CD4-positive, alpha-beta T cell treated with Interferon gamma for 1 hour (primary cell): Measurements from ENCODE around the gene ADAMTSL2.

Experiments used
- DNase-seq: peaks from one replicate; pipeline ENCODE4 v3.0.0-alpha.2; 2020

Gene ADAMTSL2

DNA sequence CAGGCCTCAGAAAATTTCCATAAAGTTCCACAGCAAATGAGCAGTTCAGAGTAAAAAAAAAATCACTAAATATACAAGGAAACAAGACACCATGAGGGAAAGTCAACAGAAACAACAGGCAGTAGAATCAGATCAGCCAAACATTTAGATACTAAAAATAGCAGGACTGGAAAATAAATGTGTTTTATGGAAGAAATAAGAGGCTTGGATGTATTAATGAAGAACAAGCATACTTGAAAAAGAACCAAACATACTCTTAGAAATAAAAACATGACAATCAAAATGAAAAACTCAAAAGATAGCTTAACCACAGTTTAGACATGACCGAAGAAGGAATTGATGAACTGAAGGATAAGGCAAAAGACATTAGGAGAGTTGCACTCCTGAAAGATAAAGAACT is 32.4 kb upstream of the ADAMTSL2 start:
- no peak for DNase-seq

DNA sequence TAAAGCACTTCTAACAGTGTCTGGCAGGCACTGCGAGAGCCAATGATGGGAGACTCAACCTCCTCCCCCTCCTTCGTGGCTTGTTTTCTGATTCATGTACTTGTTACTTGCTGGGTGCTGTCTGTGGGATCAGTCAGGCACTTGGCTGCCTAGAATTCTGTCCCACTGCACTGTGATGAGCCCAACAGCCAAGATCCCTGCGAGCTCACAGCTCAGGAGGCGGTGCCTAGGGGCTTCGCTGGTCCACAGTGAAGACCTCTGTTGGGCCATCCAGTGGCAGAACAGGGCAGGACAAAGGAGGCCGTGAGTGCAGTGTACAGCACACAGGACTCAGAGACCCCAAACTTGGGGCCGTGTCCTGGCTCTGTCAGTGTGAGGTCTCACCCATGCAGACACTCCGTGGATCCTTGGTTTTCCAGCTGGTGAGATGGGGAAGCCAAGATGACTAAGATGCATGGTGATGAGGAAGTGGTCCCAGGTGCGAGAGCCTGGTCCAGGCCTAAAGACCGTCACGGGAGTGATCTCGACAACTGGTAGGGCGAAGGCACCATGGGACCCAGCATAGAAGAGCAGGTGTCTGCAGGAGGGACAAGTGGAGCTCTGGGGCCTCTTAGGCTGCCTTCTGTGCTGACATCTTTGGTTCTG is 29.2 kb upstream of the ADAMTSL2 start:
- no peak for DNase-seq

DNA sequence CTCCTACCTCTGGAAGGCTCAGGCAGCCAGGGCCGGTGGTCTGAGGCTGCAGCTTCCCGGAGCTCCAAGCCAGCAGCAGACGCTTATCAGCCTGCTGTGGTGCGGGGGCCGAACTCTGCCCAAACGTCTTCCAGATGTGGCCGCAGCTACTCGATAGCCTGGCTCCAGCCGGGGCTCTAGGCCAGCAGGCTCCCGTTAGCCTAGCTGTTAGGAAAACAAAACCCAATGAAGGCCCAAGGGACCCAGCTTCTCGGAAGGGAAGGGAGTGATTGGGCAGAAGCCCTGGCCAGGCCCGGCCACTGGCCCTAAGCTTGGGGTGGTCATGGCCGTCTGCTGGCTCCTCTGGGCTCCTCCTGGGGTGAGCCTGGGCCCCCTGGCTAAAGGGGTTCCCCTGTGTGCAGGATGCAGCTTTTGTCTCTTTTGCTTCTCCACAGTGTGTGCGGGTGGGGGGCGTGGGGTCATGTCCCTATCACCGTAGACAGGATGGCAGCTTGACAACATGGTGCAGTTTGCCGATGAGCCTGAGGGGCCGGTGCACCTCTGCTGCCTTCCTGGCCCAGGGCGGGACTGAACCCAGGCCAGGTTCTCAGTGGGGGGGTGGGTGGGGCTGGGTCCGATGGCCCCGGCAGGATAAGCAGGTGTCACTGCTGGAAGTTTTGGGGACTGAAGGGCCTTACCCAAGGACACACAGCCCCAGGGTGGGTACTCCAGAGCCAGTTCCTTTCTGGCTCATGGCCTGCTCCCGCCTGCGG is 28.4 kb upstream of the ADAMTSL2 start:
- no peak for DNase-seq

DNA sequence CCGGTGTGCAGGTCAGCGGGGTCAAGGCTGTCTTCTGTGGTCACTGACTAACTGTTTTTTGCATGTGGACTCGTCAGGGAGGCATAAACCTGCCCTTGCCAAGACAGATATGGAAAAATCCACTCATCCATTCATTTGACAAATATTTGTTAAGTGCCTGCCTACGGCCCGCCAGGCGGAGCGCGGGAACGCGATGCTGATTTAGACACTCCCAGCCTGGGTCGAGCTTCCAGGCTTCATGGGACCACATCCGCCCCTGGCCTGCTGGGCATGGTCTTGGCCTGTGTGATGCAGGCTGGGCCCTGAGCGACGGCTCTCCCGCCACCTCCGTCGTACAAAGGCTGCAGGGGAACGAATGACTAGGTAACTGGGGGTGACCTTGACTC is 27.9 kb upstream of the ADAMTSL2 start:
- no peak for DNase-seq

DNA sequence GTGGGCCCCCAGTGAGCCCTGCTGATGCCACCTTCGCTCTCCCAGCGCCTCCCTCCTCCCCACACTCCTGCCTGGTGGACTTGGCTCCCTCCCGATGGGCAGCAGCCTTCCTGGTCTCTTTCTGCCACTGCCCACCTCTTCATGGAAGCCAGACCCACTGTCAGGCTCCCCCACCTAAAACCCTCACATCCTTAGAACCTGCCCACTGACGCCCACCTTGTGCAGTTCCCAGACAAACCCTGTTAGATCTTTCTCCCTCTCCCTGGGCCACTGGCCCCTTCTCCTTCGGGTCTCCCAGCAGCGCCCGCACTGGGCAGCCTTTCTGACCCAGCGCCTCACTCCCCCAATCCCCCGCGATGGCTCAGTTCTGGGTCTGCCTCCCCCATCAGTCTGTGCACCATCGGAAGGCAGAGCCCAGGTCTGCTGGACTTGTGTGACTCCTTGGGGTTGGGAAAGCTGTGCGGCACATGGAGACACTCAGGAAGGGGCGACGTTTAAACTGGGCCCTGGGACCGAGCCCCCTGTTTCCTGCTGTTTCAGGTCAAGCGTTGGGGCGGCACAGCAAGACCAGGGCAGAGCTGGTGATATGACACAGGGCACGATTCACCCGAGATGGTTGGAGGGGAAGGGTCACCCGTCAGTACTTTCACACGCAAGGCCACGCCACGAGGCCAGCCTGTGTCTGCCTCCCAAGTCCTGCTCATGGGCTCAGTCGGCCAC is 27.1 kb upstream of the ADAMTSL2 start:
- DNase-seq: no peak

DNA sequence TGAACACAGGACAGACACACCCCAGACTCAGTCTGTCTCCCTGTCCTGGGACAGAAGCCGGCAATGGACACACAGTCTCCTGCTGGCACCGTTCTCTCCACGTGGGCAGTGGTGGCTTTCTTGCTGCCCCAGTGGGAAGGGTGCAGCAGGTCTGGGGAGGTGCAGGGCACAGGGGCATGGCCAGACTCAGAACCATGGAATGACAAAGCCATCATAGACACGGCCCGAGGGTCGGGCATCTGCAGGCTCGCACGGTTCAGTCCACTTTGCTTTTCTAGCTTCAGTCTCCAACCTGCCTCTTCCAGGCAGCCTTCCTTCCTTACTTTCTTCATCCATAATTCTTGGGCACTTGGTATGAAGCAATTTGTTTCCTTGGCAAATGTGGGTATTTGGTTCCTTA is 26.5 kb upstream of the ADAMTSL2 start:
- DNase-seq: no peak

DNA sequence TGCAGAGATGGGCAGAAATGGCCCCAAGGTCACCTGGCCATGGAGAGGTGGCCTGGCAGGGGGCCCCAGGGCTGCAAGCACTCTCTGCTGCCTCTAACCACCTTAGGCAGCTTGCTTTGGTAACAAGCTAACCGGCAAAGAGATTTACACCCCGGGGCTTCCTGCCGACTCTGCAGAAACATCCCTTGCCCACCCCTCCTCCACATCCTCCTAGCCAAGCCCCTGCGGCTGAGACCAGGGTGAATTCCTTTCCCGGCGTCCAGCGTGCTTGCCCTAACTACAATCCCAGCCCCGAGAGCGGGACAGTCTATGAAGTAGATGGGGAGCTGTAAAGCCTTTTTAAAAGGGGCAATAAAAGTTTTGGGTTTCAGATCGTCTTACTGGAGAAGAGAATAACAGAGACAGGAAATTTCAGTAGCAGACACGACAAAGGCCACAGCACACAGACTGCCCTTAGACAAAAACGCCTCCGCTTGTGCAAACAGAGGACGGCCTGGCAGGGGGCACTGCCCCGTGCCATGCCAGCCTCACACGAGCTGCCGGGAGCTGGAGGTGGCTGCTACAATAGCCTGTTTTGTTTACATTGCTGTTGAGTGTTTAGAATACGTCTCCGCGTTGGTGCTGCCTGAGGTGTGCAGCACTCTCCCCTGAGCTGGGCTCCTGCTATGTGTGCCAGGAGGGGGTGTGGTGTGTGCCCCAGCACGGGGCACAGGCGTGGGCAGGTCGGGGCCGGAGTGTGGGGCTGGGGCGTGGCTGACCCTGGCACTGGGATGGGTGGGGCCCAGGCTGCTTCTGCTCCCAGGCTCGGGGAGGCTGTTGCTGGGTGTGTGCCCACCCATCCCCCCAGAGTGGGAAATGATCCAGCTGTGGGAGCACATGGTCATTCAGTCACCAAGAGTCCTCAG is 25.1 kb upstream of the ADAMTSL2 start:
- DNase-seq: no peak

DNA sequence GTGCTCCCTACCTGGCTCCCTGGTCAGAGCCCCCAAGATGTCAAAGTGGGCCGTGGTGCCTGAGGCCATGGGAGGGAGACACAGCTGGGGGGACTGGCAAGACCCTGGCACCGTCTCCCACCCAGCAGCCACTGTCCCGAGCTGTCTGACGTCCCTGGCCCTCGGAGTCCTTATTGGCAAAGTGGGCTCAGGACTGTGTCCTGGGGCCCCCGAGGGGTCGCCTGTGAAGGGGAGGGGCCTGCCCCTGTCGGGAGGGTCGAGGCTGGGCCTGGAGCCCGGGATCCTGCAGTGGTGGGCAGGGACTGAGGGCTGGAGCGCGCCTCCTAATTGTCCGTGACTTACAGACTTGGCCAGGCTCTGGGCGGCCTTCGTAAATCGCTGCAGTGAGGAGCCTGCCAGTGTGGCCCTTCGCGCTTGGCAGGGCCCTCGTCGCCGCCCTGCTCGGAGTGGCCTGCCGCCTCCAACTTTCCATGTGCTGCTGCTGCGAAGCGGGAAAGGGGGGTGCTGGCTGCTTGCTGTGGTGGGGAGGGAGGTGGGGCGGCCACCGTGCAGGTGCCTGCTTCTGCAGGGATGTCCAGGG is 23.5 kb upstream of the ADAMTSL2 start:
- no peak for DNase-seq

DNA sequence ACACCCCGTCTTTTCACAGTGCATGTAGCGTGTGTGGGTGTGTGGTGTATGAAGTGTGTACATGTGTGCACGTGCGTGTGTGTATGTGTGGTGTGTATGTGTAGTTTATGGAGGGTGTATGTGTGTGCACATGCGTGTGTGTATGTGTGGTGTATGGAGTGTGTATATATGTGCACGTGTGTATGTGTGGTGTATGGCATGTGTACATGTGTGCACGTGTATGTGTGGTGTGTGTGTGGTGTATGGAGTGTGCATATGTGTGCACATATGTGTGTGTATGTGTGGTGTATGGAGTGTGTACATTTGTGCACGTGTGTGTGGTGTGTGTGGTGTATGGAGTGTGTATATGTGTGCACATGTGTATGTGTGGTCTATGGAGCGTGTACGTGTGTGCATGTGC is 22.9 kb upstream of the ADAMTSL2 start:
- no peak for DNase-seq

DNA sequence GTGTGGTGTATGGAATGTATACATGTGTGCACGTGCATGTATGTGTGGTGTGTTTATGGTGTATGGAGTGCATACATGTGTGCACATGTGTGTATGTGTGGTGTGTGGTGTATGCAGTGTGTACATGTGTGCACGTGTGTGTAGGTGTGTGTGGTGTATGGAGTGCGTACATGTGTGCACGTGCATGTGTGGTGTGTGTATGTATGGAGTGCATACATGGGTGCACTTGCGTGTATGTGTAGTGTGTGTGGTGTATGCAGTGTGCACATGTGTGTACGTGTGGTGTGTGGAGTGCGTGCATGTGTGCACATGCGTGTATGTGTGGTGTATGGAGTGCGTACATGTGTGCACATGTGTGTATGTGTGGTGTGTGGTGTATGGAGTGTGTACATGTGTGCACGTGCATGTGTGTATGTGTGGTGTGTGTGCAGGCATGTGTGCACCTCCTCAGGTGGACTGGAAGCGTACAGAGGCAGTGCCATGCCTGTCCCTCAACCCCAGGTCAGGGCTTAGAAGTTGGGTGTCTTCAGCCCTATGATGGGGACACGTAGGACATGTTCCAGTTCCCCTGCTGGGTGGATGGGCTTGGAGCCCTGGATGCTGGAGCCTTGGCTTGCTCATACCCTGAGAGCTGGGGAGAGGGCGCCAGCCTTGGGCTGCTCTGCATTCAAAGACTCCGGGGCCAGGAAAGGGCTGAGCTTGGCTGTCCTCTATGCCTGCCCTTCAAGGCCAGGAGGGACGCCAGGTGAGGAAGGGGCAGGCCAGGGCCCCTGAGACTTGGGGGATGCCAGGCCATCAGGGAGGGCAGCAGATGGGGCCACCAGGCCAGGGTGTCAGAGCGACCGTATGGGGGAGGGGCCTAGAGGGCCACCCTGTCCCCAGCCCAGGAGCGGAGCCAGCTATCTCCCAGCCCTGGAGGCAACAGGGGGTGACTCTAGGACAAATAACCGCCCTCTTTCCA is 22.0 kb upstream of the ADAMTSL2 start:
- no peak for DNase-seq

DNA sequence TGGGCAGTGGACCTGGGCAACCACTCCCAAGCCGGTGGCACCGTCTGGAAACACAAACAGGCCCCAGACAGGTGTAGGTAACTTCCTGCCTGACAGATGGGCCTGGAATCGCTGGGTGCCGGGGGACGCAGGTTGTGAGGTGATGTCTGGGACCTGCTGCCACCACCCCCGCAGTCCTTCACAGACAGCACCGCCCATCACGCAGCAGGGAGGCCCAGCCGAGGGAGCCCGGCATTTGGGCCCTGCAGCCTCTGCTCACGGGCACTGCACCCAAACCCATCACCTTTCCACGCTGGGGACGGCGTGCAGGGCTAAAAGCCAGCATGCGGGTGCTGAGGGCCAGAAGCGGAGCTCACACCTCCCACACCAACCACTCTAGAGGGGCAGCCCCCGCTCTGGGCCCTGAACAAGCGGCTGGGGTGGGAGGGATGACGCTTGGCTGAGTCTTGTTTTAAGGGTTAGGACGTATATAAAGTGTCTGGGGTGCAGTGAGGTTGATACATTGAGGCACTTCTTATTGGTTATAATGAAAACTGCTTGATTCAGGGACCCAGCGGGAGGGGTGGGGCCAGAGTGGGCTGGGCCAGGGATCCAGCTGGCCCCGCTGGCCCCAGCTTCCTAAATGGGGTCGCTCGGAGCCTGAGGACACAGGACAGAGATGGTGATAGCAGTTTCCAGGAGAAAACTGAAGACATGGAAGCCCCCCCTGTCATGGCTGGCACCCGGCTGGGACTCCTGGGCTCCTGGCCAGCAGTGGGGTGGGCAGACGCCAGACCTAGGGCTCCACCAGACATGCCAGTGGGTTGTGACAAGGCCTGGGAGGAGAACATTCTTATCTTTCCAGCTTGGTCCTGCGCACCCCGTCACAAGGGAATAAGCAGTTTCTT is 21.0 kb upstream of the ADAMTSL2 start:
- DNase-seq: no peak

DNA sequence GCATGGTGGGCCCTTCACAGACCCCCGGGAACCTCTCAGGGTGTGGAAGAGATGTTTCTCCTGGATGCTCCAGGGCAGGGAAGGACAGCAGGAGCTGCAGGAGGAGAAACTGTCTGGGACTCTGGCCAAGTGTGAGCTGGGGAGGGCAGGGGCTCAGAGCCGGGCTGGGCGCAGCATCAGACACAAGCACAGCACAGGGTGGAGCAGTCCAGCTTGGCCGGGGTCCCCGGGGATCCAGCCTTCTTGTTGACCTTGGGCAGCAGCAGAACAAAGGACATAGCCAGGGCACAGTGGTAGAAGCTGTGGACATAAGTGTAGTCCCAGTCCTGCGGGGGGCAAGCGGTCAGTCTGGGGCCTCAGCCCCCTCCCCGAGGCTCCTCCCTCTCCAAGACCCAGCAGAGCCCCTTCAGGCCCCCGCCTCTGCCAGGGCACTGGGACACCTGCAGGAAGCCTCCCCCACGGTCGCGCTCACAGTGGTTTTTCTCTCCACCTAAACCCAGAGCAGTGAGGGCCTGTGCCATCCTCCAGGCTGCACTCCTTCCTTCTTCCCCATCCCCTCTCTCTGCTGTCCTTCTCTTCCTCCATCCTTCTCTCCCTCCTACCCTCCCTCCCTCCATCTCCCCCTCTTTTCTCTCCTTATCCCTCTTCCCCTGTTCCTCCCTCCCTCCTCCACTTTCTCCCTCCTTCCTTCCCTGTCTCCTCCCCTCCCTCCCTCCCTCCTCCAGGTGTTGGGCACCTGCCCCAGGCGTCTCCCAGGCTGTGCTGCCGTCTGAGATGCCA is 19.9 kb upstream of the ADAMTSL2 start:
- no peak for DNase-seq

DNA sequence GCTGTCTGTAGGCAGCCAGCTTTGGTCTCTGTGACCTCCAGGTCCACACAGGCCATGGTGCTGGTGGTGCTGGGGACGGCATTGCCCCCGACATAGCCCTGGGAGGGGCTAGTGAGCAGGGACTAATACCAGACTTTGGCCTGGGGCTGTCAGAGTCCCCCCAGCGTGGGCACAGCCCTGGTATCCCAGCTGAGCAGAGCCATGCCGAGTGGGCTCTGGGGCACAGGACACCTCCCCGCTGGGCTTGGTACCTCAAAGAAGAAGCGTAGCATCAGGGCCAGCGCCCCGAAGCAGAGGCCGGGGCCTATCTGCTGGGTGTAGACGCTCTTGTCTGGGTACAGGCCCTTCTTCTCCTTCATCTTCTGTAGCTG is 19.3 kb upstream of the ADAMTSL2 start:
- DNase-seq: no peak

DNA sequence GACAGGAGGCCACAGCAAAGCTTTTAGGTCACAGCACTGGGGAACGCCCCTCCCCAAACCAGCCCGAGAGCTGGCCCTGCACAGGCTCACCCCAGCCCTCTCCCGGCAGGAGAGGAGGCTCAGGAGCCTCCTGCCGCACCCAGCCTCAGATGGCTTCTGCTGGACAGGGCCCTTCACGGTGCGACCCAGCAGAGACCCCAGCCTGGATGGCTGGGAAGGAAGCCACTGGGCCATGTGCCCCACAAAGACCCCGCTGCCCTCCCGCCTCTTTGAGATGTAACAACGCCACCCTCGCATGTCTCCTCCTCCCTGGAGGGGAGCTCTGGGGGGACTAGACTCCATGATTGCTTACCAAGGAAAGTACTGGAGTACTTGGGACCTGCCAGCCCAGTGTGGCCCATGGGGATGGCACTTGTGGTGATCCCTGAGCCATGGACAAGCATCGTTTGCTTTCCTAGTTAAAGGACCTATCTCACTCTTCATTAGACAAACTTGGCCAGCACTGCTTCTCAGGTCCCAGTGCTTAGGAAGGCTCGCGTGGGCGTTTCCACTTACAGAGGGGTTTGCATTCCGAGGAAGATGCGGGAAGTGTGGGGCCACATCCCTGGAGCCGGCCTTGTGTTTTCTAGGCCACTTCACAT is 18.8 kb upstream of the ADAMTSL2 start:
- no peak for DNase-seq

DNA sequence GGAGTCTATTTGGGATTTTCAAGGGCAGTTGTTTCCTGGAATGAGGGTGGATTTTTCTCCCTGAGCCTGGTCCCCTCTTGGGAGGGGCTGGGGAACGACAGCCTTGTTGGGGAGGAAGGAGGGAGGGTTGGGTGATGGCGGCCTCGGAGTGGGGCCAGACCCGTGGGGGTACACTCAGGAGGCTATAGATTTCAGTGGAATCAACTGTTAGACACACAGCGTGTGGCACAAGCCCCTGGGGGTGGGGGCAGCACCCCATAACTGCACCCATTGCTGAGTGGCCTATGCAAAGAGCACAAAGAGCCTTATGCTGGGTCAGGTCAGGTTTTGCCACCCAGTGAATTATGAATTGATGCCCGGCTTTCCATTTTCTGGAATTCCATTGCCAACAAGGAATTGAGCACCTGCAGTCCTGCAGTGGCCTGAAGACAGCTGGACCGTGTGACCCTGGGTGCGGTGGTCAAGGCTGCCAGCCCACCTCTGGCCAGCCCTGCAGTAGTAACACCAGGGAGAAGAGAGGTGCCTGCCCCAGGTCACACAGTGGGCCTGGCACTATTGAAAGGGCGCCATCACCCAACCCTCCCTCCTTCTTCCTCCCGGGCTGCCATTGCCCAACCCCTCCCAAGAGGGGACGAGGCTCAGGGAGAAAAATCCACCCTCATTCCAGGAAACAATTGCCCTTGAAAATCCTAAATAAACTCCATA is 18.1 kb upstream of the ADAMTSL2 start:
- no peak for DNase-seq

DNA sequence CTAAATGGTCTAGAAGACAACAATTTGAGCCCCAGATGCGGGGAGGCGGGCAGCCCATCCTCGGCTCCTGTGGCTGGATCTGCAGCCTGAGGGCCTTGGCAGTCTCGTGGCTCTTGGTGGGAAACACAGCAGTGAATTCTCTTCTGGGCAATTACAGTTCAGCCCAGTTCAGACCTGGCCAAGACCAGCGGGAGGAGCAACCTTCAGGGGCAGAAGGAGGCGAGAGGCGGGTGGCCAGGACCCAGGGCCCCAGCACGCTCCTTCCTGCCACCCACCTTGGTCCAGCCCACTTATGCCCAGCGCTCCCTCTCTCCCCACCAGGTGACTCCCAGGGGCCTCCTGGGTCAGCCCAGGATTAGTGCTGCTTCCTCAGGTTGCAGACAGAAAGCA is 17.5 kb upstream of the ADAMTSL2 start:
- no peak for DNase-seq

DNA sequence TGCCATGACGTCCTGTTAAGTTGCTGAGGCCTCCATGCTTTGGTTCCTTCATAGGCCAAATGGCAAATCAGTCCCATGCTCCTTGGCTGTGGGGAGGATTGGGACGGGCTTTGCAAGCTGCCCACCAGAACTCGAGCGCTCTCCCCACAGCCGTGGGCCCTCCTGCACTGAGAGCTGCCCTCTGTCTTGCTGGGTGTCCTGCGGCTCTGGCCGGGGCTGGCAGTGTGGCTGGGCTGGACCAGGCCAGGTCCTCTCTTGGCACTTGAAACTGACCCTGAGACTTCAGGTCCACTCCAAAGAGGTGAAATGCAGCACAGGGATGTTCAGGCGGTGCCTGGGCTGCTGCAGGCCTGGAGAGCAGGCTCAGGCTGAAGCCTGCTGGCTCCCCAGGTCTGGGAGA is 16.8 kb upstream of the ADAMTSL2 start:
- no peak for DNase-seq

DNA sequence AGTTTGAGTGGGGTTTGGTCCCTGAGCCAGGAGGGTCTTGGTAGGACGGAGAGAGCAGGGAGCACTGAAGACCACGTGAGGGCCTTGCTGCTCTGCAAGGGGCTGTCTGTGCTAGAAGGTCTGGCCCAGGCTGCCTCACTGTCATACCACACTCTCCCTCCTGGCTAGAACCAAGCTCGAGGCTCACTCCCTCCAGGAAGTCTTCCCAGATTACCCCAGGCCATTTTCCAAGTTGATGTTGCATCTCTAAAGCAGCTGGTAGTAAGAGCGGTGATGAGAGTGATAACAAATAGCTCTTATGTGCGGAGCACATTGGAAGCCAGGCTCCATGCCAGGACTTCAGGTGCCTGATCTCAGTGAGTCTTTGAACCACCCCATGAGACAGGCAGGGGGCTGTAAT is 16.3 kb upstream of the ADAMTSL2 start:
- DNase-seq: no peak
